Measurements from ENCODE around the gene CDH4.

CDH4 gene

DNA sequence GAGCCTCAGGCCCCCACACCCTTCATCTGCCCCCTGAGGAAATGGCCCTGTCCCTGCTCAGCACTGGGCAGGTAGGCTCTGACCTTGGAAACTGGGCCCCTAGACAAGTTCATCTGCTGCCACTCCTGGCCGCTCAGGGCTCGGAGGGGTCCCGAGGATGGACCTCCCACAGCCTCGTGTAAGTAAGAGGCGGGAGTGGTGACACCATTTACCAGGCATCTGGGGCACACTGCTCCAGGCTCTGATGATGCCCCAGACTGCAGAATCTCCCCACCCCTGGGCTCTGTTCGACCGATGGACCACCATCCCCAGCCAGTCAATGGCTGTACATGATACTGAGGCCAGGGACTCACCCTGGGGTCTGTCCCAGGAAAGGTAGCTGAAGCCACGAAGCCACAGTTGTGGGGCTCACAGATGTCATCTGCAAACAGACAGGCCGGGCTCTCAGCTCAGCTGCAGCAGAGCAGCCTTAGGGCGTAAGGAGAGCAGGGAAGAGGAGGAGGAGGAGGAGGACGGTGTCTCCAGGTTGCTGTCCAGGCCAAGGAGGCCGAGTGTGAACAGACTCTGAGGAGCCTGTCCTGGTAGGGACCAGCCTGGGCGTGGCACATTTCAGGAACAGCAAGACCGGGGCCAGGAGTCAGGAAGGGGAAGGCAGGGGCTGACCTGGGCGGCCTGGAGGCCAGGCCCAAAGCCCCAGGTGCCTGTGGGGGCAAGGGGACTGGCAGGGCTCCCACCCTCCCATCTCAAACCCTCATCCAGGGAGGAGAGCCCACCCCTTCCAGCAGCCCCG is 513.2 kb downstream of the CDH4 start:
- H3K27ac ChIP-seq (replicated peaks), result no peak overlapping the region
- no peak for TF ChIP-seq SPI1 (IDR thresholded peaks at IDR 0.05; ENCODE audit: borderline replicate concordance, low read depth)
- TF ChIP-seq, protein P1, sequence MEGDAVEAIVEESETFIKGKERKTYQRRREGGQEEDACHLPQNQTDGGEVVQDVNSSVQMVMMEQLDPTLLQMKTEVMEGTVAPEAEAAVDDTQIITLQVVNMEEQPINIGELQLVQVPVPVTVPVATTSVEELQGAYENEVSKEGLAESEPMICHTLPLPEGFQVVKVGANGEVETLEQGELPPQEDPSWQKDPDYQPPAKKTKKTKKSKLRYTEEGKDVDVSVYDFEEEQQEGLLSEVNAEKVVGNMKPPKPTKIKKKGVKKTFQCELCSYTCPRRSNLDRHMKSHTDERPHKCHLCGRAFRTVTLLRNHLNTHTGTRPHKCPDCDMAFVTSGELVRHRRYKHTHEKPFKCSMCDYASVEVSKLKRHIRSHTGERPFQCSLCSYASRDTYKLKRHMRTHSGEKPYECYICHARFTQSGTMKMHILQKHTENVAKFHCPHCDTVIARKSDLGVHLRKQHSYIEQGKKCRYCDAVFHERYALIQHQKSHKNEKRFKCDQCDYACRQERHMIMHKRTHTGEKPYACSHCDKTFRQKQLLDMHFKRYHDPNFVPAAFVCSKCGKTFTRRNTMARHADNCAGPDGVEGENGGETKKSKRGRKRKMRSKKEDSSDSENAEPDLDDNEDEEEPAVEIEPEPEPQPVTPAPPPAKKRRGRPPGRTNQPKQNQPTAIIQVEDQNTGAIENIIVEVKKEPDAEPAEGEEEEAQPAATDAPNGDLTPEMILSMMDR (IDR thresholded peaks at IDR 0.05; ENCODE audit: insufficient read depth, low read length), result no peak
- TF ChIP-seq, protein P2, sequence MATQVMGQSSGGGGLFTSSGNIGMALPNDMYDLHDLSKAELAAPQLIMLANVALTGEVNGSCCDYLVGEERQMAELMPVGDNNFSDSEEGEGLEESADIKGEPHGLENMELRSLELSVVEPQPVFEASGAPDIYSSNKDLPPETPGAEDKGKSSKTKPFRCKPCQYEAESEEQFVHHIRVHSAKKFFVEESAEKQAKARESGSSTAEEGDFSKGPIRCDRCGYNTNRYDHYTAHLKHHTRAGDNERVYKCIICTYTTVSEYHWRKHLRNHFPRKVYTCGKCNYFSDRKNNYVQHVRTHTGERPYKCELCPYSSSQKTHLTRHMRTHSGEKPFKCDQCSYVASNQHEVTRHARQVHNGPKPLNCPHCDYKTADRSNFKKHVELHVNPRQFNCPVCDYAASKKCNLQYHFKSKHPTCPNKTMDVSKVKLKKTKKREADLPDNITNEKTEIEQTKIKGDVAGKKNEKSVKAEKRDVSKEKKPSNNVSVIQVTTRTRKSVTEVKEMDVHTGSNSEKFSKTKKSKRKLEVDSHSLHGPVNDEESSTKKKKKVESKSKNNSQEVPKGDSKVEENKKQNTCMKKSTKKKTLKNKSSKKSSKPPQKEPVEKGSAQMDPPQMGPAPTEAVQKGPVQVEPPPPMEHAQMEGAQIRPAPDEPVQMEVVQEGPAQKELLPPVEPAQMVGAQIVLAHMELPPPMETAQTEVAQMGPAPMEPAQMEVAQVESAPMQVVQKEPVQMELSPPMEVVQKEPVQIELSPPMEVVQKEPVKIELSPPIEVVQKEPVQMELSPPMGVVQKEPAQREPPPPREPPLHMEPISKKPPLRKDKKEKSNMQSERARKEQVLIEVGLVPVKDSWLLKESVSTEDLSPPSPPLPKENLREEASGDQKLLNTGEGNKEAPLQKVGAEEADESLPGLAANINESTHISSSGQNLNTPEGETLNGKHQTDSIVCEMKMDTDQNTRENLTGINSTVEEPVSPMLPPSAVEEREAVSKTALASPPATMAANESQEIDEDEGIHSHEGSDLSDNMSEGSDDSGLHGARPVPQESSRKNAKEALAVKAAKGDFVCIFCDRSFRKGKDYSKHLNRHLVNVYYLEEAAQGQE (IDR thresholded peaks at IDR 0.05; ENCODE audit: insufficient replicate concordance, low read depth), result no peak
- no peak for TF ChIP-seq POLR2AphosphoS5 (IDR thresholded peaks at IDR 0.05; ENCODE audit: low read depth)
- no peak for TF ChIP-seq GABPA (IDR thresholded peaks at IDR 0.05; ENCODE audit: low read depth)
- DNase-seq (ENCODE audit: low read depth in 1 of 2, low spot score in 1 of 2), result no peak
- H3K4me3 ChIP-seq (replicated peaks; ENCODE audit: insufficient read depth, low read length), result no peak overlapping the region
- no peaks in the 10 kb centered on the region for H3K27me3 ChIP-seq (ENCODE audit: insufficient read depth, poor library complexity, severe bottlenecking)

DNA sequence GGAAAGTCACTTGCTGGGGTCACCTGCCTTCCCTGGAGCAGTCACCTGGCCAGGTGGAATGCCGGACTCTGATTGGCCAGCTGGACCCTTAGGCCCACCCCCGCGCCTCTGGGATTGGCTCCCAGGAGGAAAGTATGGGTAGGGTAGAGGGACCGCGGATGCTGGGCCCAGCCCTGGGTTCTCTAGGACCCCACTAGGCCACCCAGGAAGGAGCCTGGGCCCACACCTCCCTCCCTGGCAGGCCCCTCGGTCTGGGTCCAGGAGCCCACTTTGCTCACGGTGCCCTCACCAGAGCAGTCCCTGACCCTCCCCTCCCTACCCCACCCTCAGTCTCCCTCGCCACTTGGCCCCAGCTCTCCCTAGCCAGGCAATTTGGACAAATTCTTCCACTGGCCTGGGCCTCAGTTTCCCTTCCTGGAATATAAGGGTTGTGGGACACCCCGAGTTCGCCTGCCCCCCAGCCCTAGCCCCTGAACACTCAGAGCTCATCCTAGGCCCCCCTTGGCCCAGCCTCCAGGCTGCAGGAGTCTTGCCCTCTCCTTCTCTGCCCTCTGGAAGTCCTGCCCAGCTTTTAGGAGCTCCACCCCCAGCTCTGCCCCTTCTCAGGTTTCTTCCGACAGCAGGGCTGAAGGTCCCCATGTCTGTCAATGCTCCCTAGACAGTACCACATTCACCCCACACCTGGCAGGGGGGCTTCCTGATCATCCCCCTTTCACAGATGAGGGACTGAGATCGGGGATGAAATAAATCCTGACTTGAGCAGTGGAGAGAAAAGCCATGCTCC is 514.0 kb downstream of the CDH4 start:
- Histone ChIP-seq H3K27me3 (ENCODE audit: insufficient read depth, poor library complexity, severe bottlenecking) (no peaks in the 10 kb centered on the region), H3K4me3 (replicated peaks; ENCODE audit: insufficient read depth, low read length) (no peak overlapping the region), H3K27ac (replicated peaks) (no peak overlapping the region)
- no peak for TF ChIP-seq GABPA (IDR thresholded peaks at IDR 0.05; ENCODE audit: low read depth)
- no peak for TF ChIP-seq SPI1 (IDR thresholded peaks at IDR 0.05; ENCODE audit: borderline replicate concordance, low read depth)
- TF ChIP-seq, protein P1 (IDR thresholded peaks at IDR 0.05; ENCODE audit: insufficient read depth, low read length), result no peak
- TF ChIP-seq, protein P2 (IDR thresholded peaks at IDR 0.05; ENCODE audit: insufficient replicate concordance, low read depth), result no peak
- TF ChIP-seq POLR2AphosphoS5 (IDR thresholded peaks at IDR 0.05; ENCODE audit: low read depth), result no peak
- no peak for DNase-seq (ENCODE audit: low read depth in 1 of 2, low spot score in 1 of 2)

DNA sequence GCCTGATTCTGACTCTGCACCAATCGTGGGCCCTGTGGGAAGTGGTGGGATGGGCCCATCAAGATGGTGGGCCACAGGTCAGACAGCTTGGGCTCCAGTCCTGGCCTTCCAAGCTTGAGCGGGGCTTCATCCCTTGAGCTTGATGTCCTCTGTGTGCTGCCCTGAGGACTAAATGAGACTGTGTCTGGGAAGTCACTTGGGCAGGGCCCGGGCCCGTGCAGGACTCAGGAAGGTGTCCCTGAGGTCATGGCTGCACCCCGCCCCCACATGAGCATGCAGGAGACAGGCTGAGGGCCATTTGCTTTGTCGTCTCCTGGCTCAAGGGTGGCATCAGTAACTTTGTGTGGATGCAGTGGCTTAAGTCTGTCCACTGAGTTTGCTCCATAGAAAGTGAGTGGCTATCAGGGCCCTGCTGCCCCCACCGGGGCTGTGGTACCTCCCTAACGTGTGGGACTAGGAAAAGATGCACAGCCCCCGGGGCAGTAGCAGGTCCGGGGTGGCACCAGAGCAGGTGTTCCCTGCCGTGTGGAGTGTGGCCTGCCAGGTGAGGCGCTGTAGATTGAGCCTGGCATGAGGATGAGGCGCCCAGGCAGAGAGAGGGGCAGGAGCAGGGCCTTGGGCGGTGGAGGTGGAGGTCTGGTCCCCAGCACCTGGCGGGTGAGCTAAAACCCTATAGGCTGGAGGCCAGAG is 515.0 kb downstream of the CDH4 start:
- TF ChIP-seq GABPA (IDR thresholded peaks at IDR 0.05; ENCODE audit: low read depth), result no peak
- TF ChIP-seq, protein P1 (IDR thresholded peaks at IDR 0.05; ENCODE audit: insufficient read depth, low read length), result no peak
- TF ChIP-seq, protein P2 (IDR thresholded peaks at IDR 0.05; ENCODE audit: insufficient replicate concordance, low read depth), result no peak
- TF ChIP-seq POLR2AphosphoS5 (IDR thresholded peaks at IDR 0.05; ENCODE audit: low read depth), result no peak
- no peak for TF ChIP-seq SPI1 (IDR thresholded peaks at IDR 0.05; ENCODE audit: borderline replicate concordance, low read depth)
- H3K27ac ChIP-seq (replicated peaks), result no peak overlapping the region
- no peak for DNase-seq (ENCODE audit: low read depth in 1 of 2, low spot score in 1 of 2)
- no peaks in the 10 kb centered on the region for H3K27me3 ChIP-seq (ENCODE audit: insufficient read depth, poor library complexity, severe bottlenecking)
- no peak overlapping the region for H3K4me3 ChIP-seq (replicated peaks; ENCODE audit: insufficient read depth, low read length)
